HepG2 (cell line): ENCODE data around the gene VNN1. TPM values are rescaled to one million over a fixed set of nuclear protein-coding genes. Genes with fewer than 3 reads are reported as not detected.

ENCODE experiments used
- CREM ChIP-seq, 2 experiments: sonication (generic) in 1 of 2; formaldehyde crosslinking in 1 of 2; IDR thresholded peaks; 2 replicates each; pipeline versions ENCODE4 v1.4.0 to v1.6.1; 2016 to 2020; ENCODE audit warnings: antibody characterized with exemption in 1 of 2, mild to moderate bottlenecking in 1 of 2, missing genetic modification reagents in 1 of 2
- ELF3 ChIP-seq: IDR thresholded peaks from 2 replicates; pipeline ENCODE4 v1.6.1; 2016; ENCODE audit warnings: missing genetic modification reagents, missing compliant biosample characterization
- ELK4 ChIP-seq: sonication (generic); formaldehyde crosslinking; IDR thresholded peaks from 2 replicates; pipeline ENCODE4 v1.9.0; 2021; ENCODE audit warnings: missing genetic modification reagents, borderline replicate concordance
- FOSL2 ChIP-seq: sonication (generic); formaldehyde crosslinking; IDR thresholded peaks from 2 replicates; pipeline ENCODE4 v1.4.0; 2020; ENCODE audit warnings: missing genetic modification reagents
- FOXK1 ChIP-seq: sonication (generic); formaldehyde crosslinking; IDR thresholded peaks from 2 replicates; pipeline ENCODE4 v1.4.0; 2020; ENCODE audit warnings: low read depth, missing genetic modification reagents, borderline replicate concordance
- FOXO1 ChIP-seq: sonication (generic); formaldehyde crosslinking; IDR thresholded peaks from 2 replicates; pipeline ENCODE4 v1.4.0; 2020; ENCODE audit warnings: missing genetic modification reagents
- HMG20A ChIP-seq: IDR thresholded peaks from 2 replicates; pipeline ENCODE4 v1.6.1; 2016; ENCODE audit warnings: borderline replicate concordance
- LCORL ChIP-seq, 2 experiments: fragments of 450-650 bp in 1 of 2; sonication (generic) in 1 of 2; formaldehyde crosslinking in 1 of 2; IDR thresholded peaks; 2 replicates each; pipeline versions ENCODE4 v1.5.0 to v1.6.1; 2017 to 2020; ENCODE audit warnings: antibody characterized with exemption in 1 of 2, missing genetic modification reagents in 1 of 2
- PAXIP1 ChIP-seq: sonication (generic); formaldehyde crosslinking; conservative IDR thresholded peaks from 2 replicates; pipeline ENCODE4 v1.4.0; 2020; ENCODE audit warnings: mild to moderate bottlenecking, missing genetic modification reagents, moderate library complexity
- RARA ChIP-seq: IDR thresholded peaks from 2 replicates; pipeline ENCODE4 v1.6.1; 2016; ENCODE audit warnings: missing genetic modification reagents, missing compliant biosample characterization
- SPEN ChIP-seq: sonication (generic); formaldehyde crosslinking; IDR thresholded peaks from 2 replicates; pipeline ENCODE4 v1.5.1; 2020; ENCODE audit warnings: low read depth, mild to moderate bottlenecking, missing genetic modification reagents
- TBL1XR1 ChIP-seq: fragments of 150-350 bp; IDR thresholded peaks from 2 replicates; pipeline ENCODE4 v1.6.1; 2014; ENCODE audit warnings: borderline replicate concordance, low read length; ENCODE audit not compliant: partially characterized antibody
- ZBTB21 ChIP-seq: sonication (generic); formaldehyde crosslinking; IDR thresholded peaks from 2 replicates; pipeline ENCODE4 v1.4.0; 2020; ENCODE audit warnings: missing genetic modification reagents
- ZNF121 ChIP-seq: sonication (generic); formaldehyde crosslinking; IDR thresholded peaks from 2 replicates; pipeline ENCODE4 v1.5.0; 2020; ENCODE audit warnings: mild to moderate bottlenecking, missing genetic modification reagents
- polyA plus RNA-seq, 8 experiments: library from polyadenylated mRNA; depleted of rRNA in 3 of 8; stranded (reverse) in 7 of 8; unstranded in 1 of 8; fragments of >200 nt; fragmentation: Illumina TruSeq in 4 of 8; extraction: Trizol in 4 of 8; gene quantifications; 2 replicates each; pipeline versions ENCODE4 v1.2.1 to v1.2.3, GENCODE V29; 2011 to 2016; ENCODE audit warnings: low read depth in 4 of 8, missing spikeins in 1 of 8, mixed read lengths in 1 of 8; ENCODE audit not compliant: insufficient read depth in 1 of 8
- total RNA-seq, 5 experiments: library from RNA; depleted of rRNA; stranded (reverse); fragments of >200 nt; fragmentation: Illumina TruSeq; extraction: Trizol; gene quantifications; 2 replicates each; pipeline ENCODE4 v1.2.3, GENCODE V29; 2016; ENCODE audit warnings: low read depth in 1 of 5
- TF ChIP-seq, protein P1 (sequence below): sonication (generic); formaldehyde crosslinking; IDR thresholded peaks from 2 replicates; pipeline ENCODE4 v1.4.0; 2020; ENCODE audit warnings: missing genetic modification reagents

Gene VNN1
- total and polyA plus RNA-seq, 2 of the 13 experiments (the other 11 are each of a cell fraction or from before 2014, with no cell fraction given) = 0.62 to 4.0 TPM

GRCh38 chr6:132730560-132730959 lies 16.7 kb upstream of the VNN1 start (continued):
- TF ChIP-seq PAXIP1 (peak; percentile 71), ELK4 (CRISPR knock-in tag) (no peak), ZNF121 (no peak), ZBTB21 (0 out of 2 replicates have a peak, but pooled peaks have one; percentile 66), SPEN (CRISPR knock-in tag) (no peak), LCORL (IDR thresholded peaks at IDR 0.05) (no peak), LCORL (CRISPR knock-in tag; IDR thresholded peaks at IDR 0.05) (0 out of 2 replicates have a peak, but pooled peaks have one; percentile 42), CREM (IDR thresholded peaks at IDR 0.05) (peak; percentile 46), CREM (CRISPR knock-in tag; IDR thresholded peaks at IDR 0.05) (no peak), RARA (peak; percentile 56), FOSL2 (peak; percentile 75; the same call in 1 of the 2 replicates), ELF3 (peak; percentile 85), FOXO1 (CRISPR knock-in tag) (peak; percentile 47; the same call in 1 of the 2 replicates), TBL1XR1 (peak; percentile 32), FOXK1 (CRISPR knock-in tag) (peak; percentile 74; the same call in 1 of the 2 replicates), HMG20A (peak; percentile 81; the same call in 1 of the 2 replicates)
- TF ChIP-seq, protein P1, sequence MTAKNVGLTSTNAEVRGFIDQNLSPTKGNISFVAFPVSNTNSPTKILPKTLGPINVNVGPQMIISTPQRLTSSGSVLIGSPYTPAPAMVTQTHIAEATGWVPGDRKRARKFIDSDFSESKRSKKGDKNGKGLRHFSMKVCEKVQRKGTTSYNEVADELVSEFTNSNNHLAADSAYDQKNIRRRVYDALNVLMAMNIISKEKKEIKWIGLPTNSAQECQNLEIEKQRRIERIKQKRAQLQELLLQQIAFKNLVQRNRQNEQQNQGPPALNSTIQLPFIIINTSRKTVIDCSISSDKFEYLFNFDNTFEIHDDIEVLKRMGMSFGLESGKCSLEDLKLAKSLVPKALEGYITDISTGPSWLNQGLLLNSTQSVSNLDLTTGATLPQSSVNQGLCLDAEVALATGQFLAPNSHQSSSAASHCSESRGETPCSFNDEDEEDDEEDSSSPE (CRISPR knock-in tag) = no peak
